Spleen (tissue), 11 donors: ENCODE data around the gene ZNF697. TPM values are rescaled to one million over a fixed set of nuclear protein-coding genes. Genes with fewer than 3 reads are reported as not detected.
A peak's percentile ranks its signal among the peaks of the same experiment; 100 is the strongest.

Experiments used
- DNase-seq: peaks from one replicate; pipeline ENCODE4 v3.0.0-alpha.2; 2020
- H3K27ac ChIP-seq, 8 donors: fragments of 200-600 bp; sonication (generic) in 7 of 8; 1 replicate in 4 of 8; 2 replicates in 4 of 8; pipeline versions ENCODE4 v1.5.0 to v1.8.0; 2016 to 2021; ENCODE audit warnings: inconsistent platforms in 4 of 8, mild to moderate bottlenecking in 4 of 8, moderate library complexity in 1 of 8
- H3K27me3 ChIP-seq, 7 donors: fragments of 200-600 bp; sonication (generic) in 6 of 7; replicated peaks in 1 of 7; 1 replicate in 4 of 7; 2 replicates in 3 of 7; pipeline versions ENCODE4 v1.5.0 to v1.8.0; 2016 to 2021; ENCODE audit warnings: inconsistent platforms in 3 of 7, mild to moderate bottlenecking in 1 of 7
- H3K36me3 ChIP-seq, 6 donors: fragments of 200-600 bp; sonication (generic) in 5 of 6; 1 replicate in 4 of 6; 2 replicates in 2 of 6; pipeline versions ENCODE4 v1.5.0 to v1.8.0; 2016 to 2021; ENCODE audit warnings: inconsistent platforms in 2 of 6
- H3K4me1 ChIP-seq, 6 donors: fragments of 200-600 bp; sonication (generic) in 5 of 6; 1 replicate in 3 of 6; 2 replicates in 3 of 6; pipeline versions ENCODE4 v1.5.0 to v1.8.0; 2016 to 2021; ENCODE audit warnings: inconsistent platforms in 3 of 6
- H3K4me3 ChIP-seq, 8 donors: fragments of 200-600 bp; sonication (generic) in 7 of 8; 1 replicate in 4 of 8; 2 replicates in 4 of 8; pipeline versions ENCODE4 v1.5.0 to v1.8.0; 2016 to 2021; ENCODE audit warnings: inconsistent platforms in 4 of 8, mild to moderate bottlenecking in 4 of 8, moderate library complexity in 2 of 8
- H3K9me3 ChIP-seq, 8 donors: fragments of 200-600 bp; sonication (generic) in 7 of 8; 1 replicate in 4 of 8; 2 replicates in 4 of 8; pipeline versions ENCODE4 v1.5.0 to v1.8.0; 2016 to 2021; ENCODE audit warnings: inconsistent platforms in 4 of 8
- CTCF ChIP-seq, 11 experiments: fragments of 200-600 bp in 7 of 11; fragments of 450-650 bp in 4 of 11; sonication (generic) in 4 of 11; IDR thresholded peaks in 8 of 11; conservative IDR thresholded peaks in 3 of 11; 1 replicate in 7 of 11; 2 replicates in 4 of 11; pipeline versions ENCODE4 v1.4.0 to v1.8.0; 2016 to 2021; ENCODE audit warnings: antibody characterized with exemption in 11 of 11, inconsistent platforms in 4 of 11, mild to moderate bottlenecking in 1 of 11
- POLR2A ChIP-seq, 3 donors: fragments of 450-650 bp; IDR thresholded peaks; one replicate each; pipeline ENCODE4 v1.5.1; 2017; ENCODE audit warnings: antibody characterized with exemption in 3 of 3, mild to moderate bottlenecking in 1 of 3
- POLR2AphosphoS5 ChIP-seq, 3 donors: sonication (generic); formaldehyde crosslinking; IDR thresholded peaks; one replicate each; pipeline ENCODE4 v1.5.1; 2017; ENCODE audit warnings: antibody characterized with exemption in 3 of 3
- WGBS, 5 donors: extraction: QIAGEN DNeasy Blood & Tissue Kit in 3 of 5; methylation state at CpG; one replicate each; pipeline versions ENCODE4 v1.1.5 to v1.1.7; 2013 to 2018; 5-methylcytosine and 5-hydroxymethylcytosine counted together
- intact Hi-C: fragments of 100-400 bp; cut with DNase I; formaldehyde crosslinking; loops from one replicate; pipeline ENCODE4 v1.15.0; 2023; ENCODE audit warnings: low total_unique reads
- polyA plus RNA-seq, 3 donors: library from polyadenylated mRNA; stranded (reverse); fragments of 200-250 nt; gene quantifications; one replicate each; pipeline ENCODE4 v1.2.1, GENCODE V29; 2013
- total RNA-seq, 7 donors: library from RNA; depleted of rRNA in 3 of 7; stranded (reverse); fragments of >200 nt in 3 of 7; fragmentation: NEBNext Ultra II Directional in 4 of 7; extraction: Animal tissue kit (Norgen Biotek cat#: 25700) in 4 of 7; gene quantifications; one replicate each; pipeline versions ENCODE4 v1.1.0 to v1.2.1, GENCODE V29; 2016 to 2021
- donor health status: healthy with polysubstance abuse.
- donor health status: DM: no; HTN: no; CAD: no; lungs with moderate emphysema.
- donor health status: DM: no; HTN: no; CAD: no.
- donor health status: Bipolar disorder and iron deficiency.
- donor health status: healthy.
- donor health status: DM: no; HTN: no; CAD: no.
- donor health status: DM: yes; HTN: yes; CAD: no.

The ZNF697 gene
- total and polyA plus RNA-seq, 10 donors = 0.38 to 6.6 (median 5.5) TPM

GRCh38 chr1:119626841-119627240, 21.2 kb downstream of the ZNF697 start:
- H3K9me3 ChIP-seq = peaks cover 0 to 2% (median 0%) of the 10 kb centered on the region in 8 donors
- H3K27me3 ChIP-seq = peaks cover 0 to 39% (median 7%) of the 10 kb centered on the region in 7 donors
- peak overlapping the region in 1 of 8 donors; percentile 32 for H3K27ac ChIP-seq
- DNase-seq = no peak
- TF ChIP-seq CTCF (IDR thresholded peaks at IDR 0.05 in 8 of 11, conservative IDR thresholded peaks at IDR 0.05 in 3 of 11) (no peak), POLR2AphosphoS5 (IDR thresholded peaks at IDR 0.05) (no peak), POLR2A (IDR thresholded peaks at IDR 0.05) (no peak)
- peaks cover 0 to 33% (median 13%) of the 10 kb centered on the region in 6 donors for H3K36me3 ChIP-seq
- peaks cover 0 to 14% (median 10%) of the 10 kb centered on the region in 6 donors for H3K4me1 ChIP-seq
- H3K4me3 ChIP-seq = no peak overlapping the region
- 52 to 71% (median 65%) methylated on average over 3 of the region's 3 CpGs for WGBS, 5 donors
- intact Hi-C loops = no loop called here

- 91 to 98% (median 93%) methylated on average over 3 of the region's 3 CpGs for WGBS, 5 donors
- peaks cover 0 to 31% (median 1%) of the 10 kb centered on the region in 7 donors for H3K27me3 ChIP-seq
- H3K4me1 ChIP-seq = peaks cover 0 to 6% (median 4%) of the 10 kb centered on the region in 6 donors
- TF ChIP-seq POLR2AphosphoS5 (IDR thresholded peaks at IDR 0.05) = no peak
- no peak for TF ChIP-seq CTCF (IDR thresholded peaks at IDR 0.05 in 8 of 11, conservative IDR thresholded peaks at IDR 0.05 in 3 of 11)
- no peak for TF ChIP-seq POLR2A (IDR thresholded peaks at IDR 0.05)
- no peak for DNase-seq
- H3K4me3 ChIP-seq = no peak overlapping the region
- peaks cover 0 to 2% (median 0%) of the 10 kb centered on the region in 8 donors for H3K9me3 ChIP-seq
- H3K36me3 ChIP-seq = peaks cover 0 to 33% (median 13%) of the 10 kb centered on the region in 6 donors
- intact Hi-C loops = no loop called here
- no peak overlapping the region for H3K27ac ChIP-seq
Observed at GRCh38 chr1:119626011-119626545, 22.0 kb downstream of the ZNF697 start.

- Histone ChIP-seq H3K27me3 (peaks cover 0 to 10% (median 0%) of the 10 kb centered on the region in 7 donors), H3K4me1 (peaks cover 0 to 3% (median 0%) of the 10 kb centered on the region in 6 donors), H3K36me3 (peaks cover 0 to 33% (median 13%) of the 10 kb centered on the region in 6 donors), H3K27ac (no peak overlapping the region), H3K9me3 (peaks cover 0 to 2% (median 0%) of the 10 kb centered on the region in 8 donors), H3K4me3 (no peak overlapping the region)
- DNase-seq = no peak
- WGBS, 5 donors = 91 to 97% (median 93%) methylated on average over 21 to 30 of the region's 30 CpGs
- no peak for TF ChIP-seq POLR2A (IDR thresholded peaks at IDR 0.05)
- intact Hi-C loops = no loop called here
Observed at GRCh38 chr1:119623678-119624077, 24.4 kb downstream of the ZNF697 start.

- peaks cover 0 to 6% (median 0%) of the 10 kb centered on the region in 6 donors for H3K4me1 ChIP-seq
- DNase-seq = no peak
- H3K4me3 ChIP-seq = no peak overlapping the region
- H3K36me3 ChIP-seq = peaks cover 0 to 33% (median 13%) of the 10 kb centered on the region in 6 donors
- peaks cover 0 to 6% (median 0%) of the 10 kb centered on the region in 7 donors for H3K27me3 ChIP-seq
- H3K9me3 ChIP-seq = peaks cover 0 to 2% (median 0%) of the 10 kb centered on the region in 8 donors
- 95 to 99% (median 96%) methylated on average over 25 to 45 of the region's 45 CpGs for WGBS, 5 donors
- H3K27ac ChIP-seq = no peak overlapping the region
- intact Hi-C loops = no loop called here
- TF ChIP-seq POLR2A (IDR thresholded peaks at IDR 0.05) (no peak), CTCF (IDR thresholded peaks at IDR 0.05 in 8 of 11, conservative IDR thresholded peaks at IDR 0.05 in 3 of 11) (no peak), POLR2AphosphoS5 (IDR thresholded peaks at IDR 0.05) (no peak)
Observed at GRCh38 chr1:119623193-119623515, 24.9 kb downstream of the ZNF697 start.
